SK-N-SH (cell line): ENCODE results near the gene HID1. TPM values are rescaled to one million over a fixed set of nuclear protein-coding genes. Genes with fewer than 3 reads are reported as not detected.

Source experiments
- CTCF ChIA-PET: fragments of 300-600, 350-600 bp; formaldehyde crosslinking; extraction: SDS; loops from one replicate; lab custom pipeline; 2021; lab: Yijun Ruan, JAX
- POLR2A ChIA-PET: fragments of 350-600 bp; sonication (Branson Sonifier 250); formaldehyde crosslinking; extraction: SDS; loops from one replicate; lab custom pipeline; 2020; ENCODE audit warnings: antibody characterized with exemption, inconsistent platforms; lab: Yijun Ruan, JAX
- DNase-seq: peaks from one replicate; pipeline ENCODE4 v3.0.0; 2012
- H2AFZ ChIP-seq: fragments of 200-600 bp; sonication (generic); 2 replicates; pipeline ENCODE4 v1.8.1; 2016; ENCODE audit warnings: antibody characterized with exemption, mild to moderate bottlenecking, low read depth
- H3F3A ChIP-seq: fragments of 200-600 bp; sonication (generic); replicated peaks from 2 replicates; pipeline ENCODE3; 2016; ENCODE audit warnings: antibody characterized with exemption, mild to moderate bottlenecking; ENCODE audit not compliant: insufficient read depth
- H3K27ac ChIP-seq, 2 experiments: fragments of 200-500 bp in 1 of 2; fragments of 200-600 bp in 1 of 2; sonication (Bioruptor generic) in 1 of 2; sonication (generic), shearing (Covaris generic) in 1 of 2; 2 replicates each; pipeline versions ENCODE4 v1.5.1 to v1.6.1; 2014 to 2016; ENCODE audit warnings: low read depth in 2 of 2, inconsistent platforms in 1 of 2, low read length in 1 of 2, mild to moderate bottlenecking in 1 of 2, mixed read lengths in 1 of 2
- H3K27me3 ChIP-seq: fragments of 200-600 bp; sonication (generic), shearing (Covaris generic); 2 replicates; pipeline ENCODE4 v1.6.1; 2016; ENCODE audit warnings: mixed run types; ENCODE audit not compliant: insufficient read depth
- H3K36me3 ChIP-seq, 2 experiments: fragments of 200-500 bp in 1 of 2; fragments of 200-600 bp in 1 of 2; sonication (Bioruptor generic) in 1 of 2; sonication (generic) in 1 of 2; replicated peaks in 1 of 2; 2 replicates each; pipeline versions ENCODE3 to v1.5.1; 2014 to 2016; ENCODE audit warnings: low read length in 1 of 2, mild to moderate bottlenecking in 1 of 2; ENCODE audit not compliant: insufficient read depth in 2 of 2, control insufficient read depth in 1 of 2
- H3K4me1 ChIP-seq, 2 experiments: fragments of 200-500 bp in 1 of 2; fragments of 200-600 bp in 1 of 2; sonication (Bioruptor generic) in 1 of 2; sonication (generic), shearing (Covaris generic) in 1 of 2; 2 replicates each; pipeline versions ENCODE4 v1.5.1 to v1.6.1; 2014 to 2016; ENCODE audit warnings: low read depth in 1 of 2, low read length in 1 of 2, mixed run types in 1 of 2; ENCODE audit not compliant: insufficient read depth in 2 of 2, control insufficient read depth in 1 of 2
- H3K4me2 ChIP-seq: fragments of 200-600 bp; sonication (generic), shearing (Covaris generic); 2 replicates; pipeline ENCODE4 v1.6.1; 2017; ENCODE audit warnings: mixed run types
- H3K4me3 ChIP-seq, 2 experiments: fragments of 200-500 bp in 1 of 2; fragments of 200-600 bp in 1 of 2; sonication (Bioruptor generic) in 1 of 2; sonication (generic), shearing (Covaris generic) in 1 of 2; 2 replicates each; pipeline versions ENCODE4 v1.5.1 to v1.8.1; 2014 to 2016; ENCODE audit warnings: low read depth in 2 of 2, inconsistent platforms in 1 of 2, low read length in 1 of 2, mild to moderate bottlenecking in 1 of 2, mixed read lengths in 1 of 2, moderate library complexity in 1 of 2
- H3K79me2 ChIP-seq: fragments of 200-600 bp; sonication (generic); 2 replicates; pipeline ENCODE4 v1.8.1; 2017; ENCODE audit warnings: mild to moderate bottlenecking; ENCODE audit not compliant: insufficient read depth
- H3K9ac ChIP-seq: fragments of 200-600 bp; sonication (generic); 2 replicates; pipeline ENCODE4 v1.6.1; 2017; ENCODE audit warnings: mixed run types
- H3K9me2 ChIP-seq: fragments of 200-600 bp; sonication (generic); 2 replicates; pipeline ENCODE4 v1.6.1; 2017; ENCODE audit warnings: mixed run types
- H3K9me3 ChIP-seq: fragments of 200-600 bp; sonication (generic); 2 replicates; pipeline ENCODE4 v1.6.1; 2017; ENCODE audit warnings: mixed run types, mild to moderate bottlenecking, moderate library complexity
- H4K20me1 ChIP-seq: fragments of 200-600 bp; sonication (generic); 2 replicates; pipeline ENCODE4 v1.6.1; 2017; ENCODE audit warnings: mild to moderate bottlenecking, mixed run types; ENCODE audit not compliant: insufficient read depth
- CHD2 ChIP-seq: fragments of 150-350 bp; IDR thresholded peaks from 2 replicates; pipeline ENCODE4 v1.6.1; 2018; ENCODE audit warnings: low read length; ENCODE audit not compliant: partially characterized antibody
- CTCF ChIP-seq: fragments of 200-600 bp; sonication (generic); IDR thresholded peaks from 2 replicates; pipeline ENCODE4 v1.6.1; 2017; ENCODE audit warnings: antibody characterized with exemption, mild to moderate bottlenecking, moderate library complexity
- EP300 ChIP-seq, 2 experiments: IDR thresholded peaks; 2 replicates each; pipeline versions ENCODE4 v1.4.0 to v1.6.1; 2012; ENCODE audit warnings: borderline replicate concordance in 1 of 2, low read depth in 1 of 2, low read length in 1 of 2
- EZH2phosphoT487 ChIP-seq: fragments of 200-600 bp; sonication (generic); IDR thresholded peaks from 2 replicates; pipeline ENCODE4 v1.6.1; 2017; ENCODE audit warnings: low read depth, mixed run types, mild to moderate bottlenecking, antibody characterized with exemption, moderate library complexity, borderline replicate concordance
- FOXJ3 ChIP-seq: sonication (generic); formaldehyde crosslinking; IDR thresholded peaks from 2 replicates; pipeline ENCODE4 v1.5.1; 2020; ENCODE audit warnings: mild to moderate bottlenecking, missing genetic modification reagents
- FOXM1 ChIP-seq: IDR thresholded peaks from 2 replicates; pipeline ENCODE4 v1.4.0; 2012; ENCODE audit warnings: low read depth, mild to moderate bottlenecking
- GABPA ChIP-seq: IDR thresholded peaks from 2 replicates; pipeline ENCODE4 v1.4.0; 2012; ENCODE audit warnings: low read depth, mild to moderate bottlenecking
- JUND ChIP-seq: IDR thresholded peaks from 2 replicates; pipeline ENCODE4 v1.4.0; 2012
- POLR2AphosphoS5 ChIP-seq: IDR thresholded peaks from 2 replicates; pipeline ENCODE4 v1.6.1; 2012; ENCODE audit warnings: low read depth, low read length
- RAD21 ChIP-seq: IDR thresholded peaks from 2 replicates; pipeline ENCODE4 v1.6.1; 2012; ENCODE audit warnings: mild to moderate bottlenecking, low read length
- RFX5 ChIP-seq: IDR thresholded peaks from 2 replicates; pipeline ENCODE4 v1.6.1; 2012; ENCODE audit warnings: mild to moderate bottlenecking, improper control_type of control experiment, low read length
- RXRA ChIP-seq: IDR thresholded peaks from 2 replicates; pipeline ENCODE4 v1.4.0; 2012; ENCODE audit warnings: low read depth, mild to moderate bottlenecking, borderline replicate concordance
- SIN3A ChIP-seq: IDR thresholded peaks from 2 replicates; pipeline ENCODE4 v1.6.1; 2012; ENCODE audit warnings: low read depth, mild to moderate bottlenecking, low read length, moderate library complexity, borderline replicate concordance
- WGBS: methylation state at CpG from one replicate; pipeline ENCODE4 v1.1.6; 2017; ENCODE audit warnings: low lambda C conversion rate; 5-methylcytosine and 5-hydroxymethylcytosine counted together
- polyA plus RNA-seq, 3 experiments: library from polyadenylated mRNA; depleted of rRNA; stranded (reverse); fragments of >200 nt; gene quantifications; 2 replicates each; pipeline ENCODE4 v1.2.3, GENCODE V29; 2012
- TF ChIP-seq, protein P1 (sequence below): IDR thresholded peaks from 2 replicates; pipeline ENCODE4 v1.4.0; 2012; ENCODE audit warnings: low read depth, borderline replicate concordance
- TF ChIP-seq, protein P2 (sequence below): fragments of 150-350 bp; IDR thresholded peaks from 2 replicates; pipeline ENCODE4 v1.6.1; 2017; ENCODE audit warnings: antibody characterized with exemption, low read length, low read depth, borderline replicate concordance
- TF ChIP-seq, protein P3 (sequence below): IDR thresholded peaks from 2 replicates; pipeline ENCODE4 v1.4.0; 2012; ENCODE audit warnings: low read depth, borderline replicate concordance
- TF ChIP-seq, protein P4 (sequence below): IDR thresholded peaks from 2 replicates; pipeline ENCODE4; 2012
- TF ChIP-seq, protein P5 (sequence below): fragments of 150-350 bp; IDR thresholded peaks from 2 replicates; pipeline ENCODE4 v1.6.1; 2016; ENCODE audit warnings: mild to moderate bottlenecking, low read depth, low read length

HID1 gene
- polyA plus RNA-seq, 1 of the 3 experiments (the other 2 are of a cell fraction) = 2.5 TPM

DNA sequence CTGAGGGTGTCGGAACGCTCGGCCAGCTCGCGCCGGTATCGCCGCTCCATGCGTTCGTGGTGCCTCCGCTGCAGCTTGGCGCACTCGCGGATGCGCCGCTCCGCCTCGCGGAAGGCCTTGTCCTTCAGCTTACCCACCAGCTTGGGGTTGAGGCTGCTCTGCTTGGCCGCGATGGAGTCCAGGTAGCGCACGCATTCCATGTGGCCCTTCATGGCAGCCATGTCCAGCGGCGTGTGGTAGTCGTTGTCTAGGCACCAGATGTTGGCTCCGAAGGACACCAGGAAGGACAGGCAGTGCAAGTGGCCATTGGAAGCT is 52.3 kb downstream of the HID1 start:
- no peaks in the 10 kb centered on the region for H3K36me3 ChIP-seq
- no peak overlapping the region for H3K9ac ChIP-seq
- no peaks in the 10 kb centered on the region for H4K20me1 ChIP-seq
- no peak overlapping the region for H3K4me2 ChIP-seq
- no peak overlapping the region for H3K4me3 ChIP-seq
- no peak for DNase-seq
- H3K27me3 ChIP-seq = peaks cover 38% of the 10 kb centered on the region
- TF ChIP-seq RXRA = no peak
- no peak for TF ChIP-seq POLR2AphosphoS5
- no peak for TF ChIP-seq EP300 (IDR thresholded peaks at IDR 0.05; ENCODE audit: borderline replicate concordance in 1 of 2, low read depth in 1 of 2, low read length in 1 of 2)
- no peak for TF ChIP-seq SIN3A
- TF ChIP-seq CTCF = no peak
- TF ChIP-seq RFX5 = no peak
- no peak for TF ChIP-seq RAD21
- TF ChIP-seq JUND = no peak
- TF ChIP-seq EZH2phosphoT487 = no peak
- no peak for TF ChIP-seq FOXM1
- TF ChIP-seq GABPA = no peak
- TF ChIP-seq, protein P1, sequence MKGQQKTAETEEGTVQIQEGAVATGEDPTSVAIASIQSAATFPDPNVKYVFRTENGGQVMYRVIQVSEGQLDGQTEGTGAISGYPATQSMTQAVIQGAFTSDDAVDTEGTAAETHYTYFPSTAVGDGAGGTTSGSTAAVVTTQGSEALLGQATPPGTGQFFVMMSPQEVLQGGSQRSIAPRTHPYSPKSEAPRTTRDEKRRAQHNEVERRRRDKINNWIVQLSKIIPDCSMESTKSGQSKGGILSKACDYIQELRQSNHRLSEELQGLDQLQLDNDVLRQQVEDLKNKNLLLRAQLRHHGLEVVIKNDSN = no peak
- TF ChIP-seq, all 33 proteins: peak for 0
- Histone ChIP-seq H3K9me2 (no peaks in the 10 kb centered on the region), H3K4me1 (peaks cover 0 to 19% of the 10 kb centered on the region in 2 experiments; a peak in 1 of 4 replicates), H3K9me3 (no peaks in the 10 kb centered on the region), H3K79me2 (no peaks in the 10 kb centered on the region), H3K27ac (no peak overlapping the region), H3F3A (no peaks in the 10 kb centered on the region), H2AFZ (no peak overlapping the region)
- WGBS = 97% methylated on average over 25 of the region's 27 CpGs
- ChIA-PET CTCF (interaction anchor here (0.6 to 12.1 kb wide), 8 partner anchors 17 to 282 kb away, joined by 3 to 286 read pairs (median 4); no protein-coding TSS in a partner anchor), POLR2A (no interaction called here)

DNA sequence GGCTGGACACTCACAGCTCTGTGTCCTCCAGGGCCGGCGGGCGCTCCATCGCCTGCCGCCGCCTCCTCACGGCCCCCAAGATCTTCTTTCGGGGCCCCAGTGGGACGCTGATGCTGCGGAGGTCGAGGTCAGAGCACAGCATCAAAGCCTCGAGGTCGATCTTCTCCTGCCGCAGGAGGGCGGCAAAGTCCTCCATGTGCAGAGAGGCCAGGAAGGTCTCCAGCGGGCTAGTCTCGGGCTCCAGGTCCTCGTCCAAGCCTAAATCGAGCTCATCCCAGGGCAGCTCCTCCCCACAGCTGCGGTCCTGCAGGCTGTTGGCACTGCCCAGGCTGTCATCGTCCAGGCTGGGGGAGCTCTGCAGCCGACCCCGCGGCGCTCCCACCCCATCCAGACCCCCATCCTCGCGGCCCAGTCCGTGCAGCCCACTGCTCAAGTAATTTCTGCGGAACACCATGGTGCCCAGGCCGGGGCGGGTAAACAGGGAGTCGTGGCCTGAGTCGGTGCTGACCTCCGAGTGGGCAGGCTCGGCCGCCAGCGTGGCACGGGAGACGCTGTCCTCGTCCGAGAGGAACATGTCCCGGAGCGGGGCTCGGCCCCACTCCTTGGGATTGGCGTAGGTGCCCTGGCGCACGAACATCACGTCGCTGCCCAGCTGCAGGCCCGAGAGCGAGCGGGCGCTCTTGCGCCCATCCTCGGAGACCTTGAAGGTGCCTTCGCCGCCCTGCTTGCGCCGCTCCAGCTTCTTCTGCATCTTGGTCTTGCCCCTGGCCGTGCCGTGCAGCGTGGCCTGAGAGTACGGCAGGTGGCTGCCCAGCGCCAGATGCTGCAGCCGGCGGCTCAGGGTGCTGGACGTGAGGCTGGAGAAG is 52.9 kb downstream of the HID1 start:
- H3K4me3 ChIP-seq = no peak overlapping the region
- TF ChIP-seq FOXJ3 (CRISPR knock-in tag) (no peak), EZH2phosphoT487 (no peak), FOXM1 (no peak), CHD2 (no peak)
- TF ChIP-seq, protein P2, sequence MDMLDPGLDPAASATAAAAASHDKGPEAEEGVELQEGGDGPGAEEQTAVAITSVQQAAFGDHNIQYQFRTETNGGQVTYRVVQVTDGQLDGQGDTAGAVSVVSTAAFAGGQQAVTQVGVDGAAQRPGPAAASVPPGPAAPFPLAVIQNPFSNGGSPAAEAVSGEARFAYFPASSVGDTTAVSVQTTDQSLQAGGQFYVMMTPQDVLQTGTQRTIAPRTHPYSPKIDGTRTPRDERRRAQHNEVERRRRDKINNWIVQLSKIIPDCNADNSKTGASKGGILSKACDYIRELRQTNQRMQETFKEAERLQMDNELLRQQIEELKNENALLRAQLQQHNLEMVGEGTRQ = no peak
- TF ChIP-seq, protein P3, sequence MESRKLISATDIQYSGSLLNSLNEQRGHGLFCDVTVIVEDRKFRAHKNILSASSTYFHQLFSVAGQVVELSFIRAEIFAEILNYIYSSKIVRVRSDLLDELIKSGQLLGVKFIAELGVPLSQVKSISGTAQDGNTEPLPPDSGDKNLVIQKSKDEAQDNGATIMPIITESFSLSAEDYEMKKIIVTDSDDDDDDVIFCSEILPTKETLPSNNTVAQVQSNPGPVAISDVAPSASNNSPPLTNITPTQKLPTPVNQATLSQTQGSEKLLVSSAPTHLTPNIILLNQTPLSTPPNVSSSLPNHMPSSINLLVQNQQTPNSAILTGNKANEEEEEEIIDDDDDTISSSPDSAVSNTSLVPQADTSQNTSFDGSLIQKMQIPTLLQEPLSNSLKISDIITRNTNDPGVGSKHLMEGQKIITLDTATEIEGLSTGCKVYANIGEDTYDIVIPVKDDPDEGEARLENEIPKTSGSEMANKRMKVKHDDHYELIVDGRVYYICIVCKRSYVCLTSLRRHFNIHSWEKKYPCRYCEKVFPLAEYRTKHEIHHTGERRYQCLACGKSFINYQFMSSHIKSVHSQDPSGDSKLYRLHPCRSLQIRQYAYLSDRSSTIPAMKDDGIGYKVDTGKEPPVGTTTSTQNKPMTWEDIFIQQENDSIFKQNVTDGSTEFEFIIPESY = no peak
- TF ChIP-seq, protein P4, sequence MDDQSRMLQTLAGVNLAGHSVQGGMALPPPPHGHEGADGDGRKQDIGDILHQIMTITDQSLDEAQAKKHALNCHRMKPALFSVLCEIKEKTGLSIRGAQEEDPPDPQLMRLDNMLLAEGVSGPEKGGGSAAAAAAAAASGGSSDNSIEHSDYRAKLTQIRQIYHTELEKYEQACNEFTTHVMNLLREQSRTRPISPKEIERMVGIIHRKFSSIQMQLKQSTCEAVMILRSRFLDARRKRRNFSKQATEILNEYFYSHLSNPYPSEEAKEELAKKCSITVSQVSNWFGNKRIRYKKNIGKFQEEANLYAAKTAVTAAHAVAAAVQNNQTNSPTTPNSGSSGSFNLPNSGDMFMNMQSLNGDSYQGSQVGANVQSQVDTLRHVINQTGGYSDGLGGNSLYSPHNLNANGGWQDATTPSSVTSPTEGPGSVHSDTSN = no peak
- TF ChIP-seq, protein P5, sequence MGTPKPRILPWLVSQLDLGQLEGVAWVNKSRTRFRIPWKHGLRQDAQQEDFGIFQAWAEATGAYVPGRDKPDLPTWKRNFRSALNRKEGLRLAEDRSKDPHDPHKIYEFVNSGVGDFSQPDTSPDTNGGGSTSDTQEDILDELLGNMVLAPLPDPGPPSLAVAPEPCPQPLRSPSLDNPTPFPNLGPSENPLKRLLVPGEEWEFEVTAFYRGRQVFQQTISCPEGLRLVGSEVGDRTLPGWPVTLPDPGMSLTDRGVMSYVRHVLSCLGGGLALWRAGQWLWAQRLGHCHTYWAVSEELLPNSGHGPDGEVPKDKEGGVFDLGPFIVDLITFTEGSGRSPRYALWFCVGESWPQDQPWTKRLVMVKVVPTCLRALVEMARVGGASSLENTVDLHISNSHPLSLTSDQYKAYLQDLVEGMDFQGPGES = no peak

More for the DNA sequence above, 52.9 kb downstream of the HID1 start:
- H3K79me2 ChIP-seq = no peaks in the 10 kb centered on the region
- no peak overlapping the region for H3K27ac ChIP-seq
- H3K36me3 ChIP-seq = no peaks in the 10 kb centered on the region
- POLR2A ChIA-PET = no interaction called here
- H3K9me3 ChIP-seq = no peaks in the 10 kb centered on the region
- DNase-seq = no peak
- H3F3A ChIP-seq = no peaks in the 10 kb centered on the region
- no peak overlapping the region for H3K9ac ChIP-seq
- WGBS = 82% methylated on average over 54 of the region's 67 CpGs
- no peak overlapping the region for H2AFZ ChIP-seq
- no peak overlapping the region for H3K4me2 ChIP-seq
- no peaks in the 10 kb centered on the region for H4K20me1 ChIP-seq
- CTCF ChIA-PET = interaction anchor here (0.6 to 12.1 kb wide), 8 partner anchors 17 to 282 kb away, joined by 3 to 286 read pairs (median 5); no protein-coding TSS in a partner anchor
- H3K9me2 ChIP-seq = no peaks in the 10 kb centered on the region
- H3K27me3 ChIP-seq = peaks cover 32% of the 10 kb centered on the region
- peaks cover 0 to 18% of the 10 kb centered on the region in 2 experiments; a peak in 1 of 4 replicates for H3K4me1 ChIP-seq
